ENCODE results near the gene ANXA4.

DNA sequence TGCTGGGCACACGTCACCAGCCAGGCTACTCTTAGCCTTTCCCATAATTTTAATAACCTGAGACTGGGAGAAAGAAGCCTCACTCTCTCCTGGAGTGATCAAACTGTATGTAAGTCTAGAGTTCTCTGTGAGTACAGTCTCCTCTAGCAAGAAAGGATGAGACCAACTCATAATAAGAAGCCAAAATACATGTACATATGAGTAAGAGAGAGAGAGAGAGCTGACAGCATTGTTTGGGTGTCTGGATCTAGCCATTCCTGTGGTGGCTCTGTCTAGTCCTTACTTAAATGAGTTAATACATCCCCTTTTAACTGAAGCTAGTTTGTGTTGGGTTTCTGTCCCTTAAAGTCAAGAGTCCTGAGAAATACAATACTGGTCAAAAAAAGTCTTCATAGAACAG is 26.0 kb upstream of the ANXA4 start:
- TF ChIP-seq, protein P1, sequence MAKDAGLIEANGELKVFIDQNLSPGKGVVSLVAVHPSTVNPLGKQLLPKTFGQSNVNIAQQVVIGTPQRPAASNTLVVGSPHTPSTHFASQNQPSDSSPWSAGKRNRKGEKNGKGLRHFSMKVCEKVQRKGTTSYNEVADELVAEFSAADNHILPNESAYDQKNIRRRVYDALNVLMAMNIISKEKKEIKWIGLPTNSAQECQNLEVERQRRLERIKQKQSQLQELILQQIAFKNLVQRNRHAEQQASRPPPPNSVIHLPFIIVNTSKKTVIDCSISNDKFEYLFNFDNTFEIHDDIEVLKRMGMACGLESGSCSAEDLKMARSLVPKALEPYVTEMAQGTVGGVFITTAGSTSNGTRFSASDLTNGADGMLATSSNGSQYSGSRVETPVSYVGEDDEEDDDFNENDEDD (CRISPR knock-in tag; IDR thresholded peaks at IDR 0.05; ENCODE audit: borderline replicate concordance) = no peak
- TF ChIP-seq EZH2 (conservative IDR thresholded peaks at IDR 0.05; ENCODE audit: low read depth, low read length) (no peak), HDAC2 (CRISPR knock-in tag; IDR thresholded peaks at IDR 0.05) (no peak)
- TF ChIP-seq, protein P2, sequence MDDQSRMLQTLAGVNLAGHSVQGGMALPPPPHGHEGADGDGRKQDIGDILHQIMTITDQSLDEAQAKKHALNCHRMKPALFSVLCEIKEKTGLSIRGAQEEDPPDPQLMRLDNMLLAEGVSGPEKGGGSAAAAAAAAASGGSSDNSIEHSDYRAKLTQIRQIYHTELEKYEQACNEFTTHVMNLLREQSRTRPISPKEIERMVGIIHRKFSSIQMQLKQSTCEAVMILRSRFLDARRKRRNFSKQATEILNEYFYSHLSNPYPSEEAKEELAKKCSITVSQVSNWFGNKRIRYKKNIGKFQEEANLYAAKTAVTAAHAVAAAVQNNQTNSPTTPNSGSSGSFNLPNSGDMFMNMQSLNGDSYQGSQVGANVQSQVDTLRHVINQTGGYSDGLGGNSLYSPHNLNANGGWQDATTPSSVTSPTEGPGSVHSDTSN (CRISPR knock-in tag; IDR thresholded peaks at IDR 0.05; ENCODE audit: borderline replicate concordance) = no peak
- TF ChIP-seq, protein P3, sequence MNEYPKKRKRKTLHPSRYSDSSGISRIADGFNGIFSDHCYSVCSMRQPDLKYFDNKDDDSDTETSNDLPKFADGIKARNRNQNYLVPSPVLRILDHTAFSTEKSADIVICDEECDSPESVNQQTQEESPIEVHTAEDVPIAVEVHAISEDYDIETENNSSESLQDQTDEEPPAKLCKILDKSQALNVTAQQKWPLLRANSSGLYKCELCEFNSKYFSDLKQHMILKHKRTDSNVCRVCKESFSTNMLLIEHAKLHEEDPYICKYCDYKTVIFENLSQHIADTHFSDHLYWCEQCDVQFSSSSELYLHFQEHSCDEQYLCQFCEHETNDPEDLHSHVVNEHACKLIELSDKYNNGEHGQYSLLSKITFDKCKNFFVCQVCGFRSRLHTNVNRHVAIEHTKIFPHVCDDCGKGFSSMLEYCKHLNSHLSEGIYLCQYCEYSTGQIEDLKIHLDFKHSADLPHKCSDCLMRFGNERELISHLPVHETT (CRISPR knock-in tag; conservative IDR thresholded peaks at IDR 0.05) = no peak

Data from HepG2 (cell line).